GM18505 (cell line): ENCODE results near the gene CACNA1B.
A peak's percentile ranks its signal among the peaks of the same experiment; 100 is the strongest.
"Not testable (repeated sequence)": the region's sequence is repeated elsewhere in the genome, so short reads cannot be mapped to it uniquely, and the experiment has no call there.

Experiments
- ATAC-seq: cut with Tn5 transposase; IDR thresholded peaks from one replicate; pipeline ENCODE4 v1.9.1; 2021; ENCODE audit not compliant: unreplicated experiment
- POLR2A ChIP-seq: IDR thresholded peaks from 4 replicates; pipeline ENCODE4 v1.6.1; 2011; ENCODE audit warnings: borderline replicate concordance; ENCODE audit not compliant: insufficient read depth, insufficient read length; ENCODE audit errors: extremely low read depth

Gene CACNA1B

DNA sequence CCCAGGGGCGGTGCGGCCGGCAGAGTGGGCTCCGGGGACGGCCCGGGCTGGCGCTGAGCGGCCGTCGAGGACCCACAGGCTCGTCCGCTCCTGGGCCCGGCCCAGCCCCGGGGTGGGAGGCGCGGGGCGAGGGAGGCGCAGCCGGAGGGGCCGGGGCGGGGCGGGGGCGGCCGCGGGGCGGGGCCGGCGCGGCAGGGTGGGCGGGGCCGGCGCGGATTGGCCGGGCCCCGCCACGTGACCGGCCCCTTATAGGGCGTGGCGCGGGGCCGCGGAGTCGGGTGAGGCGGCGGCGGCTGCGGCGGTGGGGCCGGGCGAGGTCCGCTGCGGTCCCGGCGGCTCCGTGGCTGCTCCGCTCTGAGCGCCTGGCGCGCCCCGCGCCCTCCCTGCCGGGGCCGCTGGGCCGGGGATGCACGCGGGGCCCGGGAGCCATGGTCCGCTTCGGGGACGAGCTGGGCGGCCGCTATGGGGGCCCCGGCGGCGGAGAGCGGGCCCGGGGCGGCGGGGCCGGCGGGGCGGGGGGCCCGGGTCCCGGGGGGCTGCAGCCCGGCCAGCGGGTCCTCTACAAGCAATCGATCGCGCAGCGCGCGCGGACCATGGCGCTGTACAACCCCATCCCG is at the start of gene CACNA1B:
CACNA1B (plus strand) TSS at position 277 of the 617 bp plus-strand sequence; CDS start at position 429, 152 bp downstream.
- ATAC-seq, result not testable (repeated sequence)

DNA sequence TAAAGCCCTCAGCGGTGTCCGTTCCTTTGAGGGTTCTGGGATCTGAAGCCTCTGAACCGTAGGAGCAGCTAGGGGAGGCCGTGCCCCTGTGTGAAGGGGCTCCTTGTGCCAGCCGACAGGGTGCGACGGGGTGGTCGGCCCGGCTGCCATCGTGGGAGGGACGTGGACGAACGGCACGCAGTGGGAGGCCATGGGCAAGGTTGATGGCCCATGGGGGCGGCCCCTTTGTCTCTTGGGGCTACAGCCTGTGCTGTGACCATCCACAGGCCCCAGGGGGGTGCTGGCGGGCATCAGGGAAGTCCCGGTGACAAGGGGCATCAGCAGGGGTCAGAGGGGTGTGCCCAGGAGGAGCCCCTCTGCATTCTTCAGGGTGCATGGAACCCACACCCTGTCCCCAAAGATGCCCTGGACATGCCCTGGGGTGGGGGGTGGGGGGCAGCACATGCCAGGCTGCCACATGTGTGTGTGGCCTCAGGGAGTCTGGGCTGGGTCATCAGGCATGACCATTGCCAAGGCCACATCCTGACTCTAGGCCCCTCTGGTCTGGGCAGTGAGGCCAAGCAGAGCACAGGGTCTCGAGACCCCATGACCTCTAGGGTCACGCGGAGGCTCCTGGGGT is 49.6 kb upstream of the CACNA1B start:
- TF ChIP-seq POLR2A, result no peak

GRCh38 chr9:137828527-137829259 is 48.9 kb upstream of the CACNA1B start:
- TF ChIP-seq POLR2A, result no peak
- ATAC-seq, result no peak

More for the DNA sequence above, 49.6 kb upstream of the CACNA1B start:
- no peak for ATAC-seq

DNA sequence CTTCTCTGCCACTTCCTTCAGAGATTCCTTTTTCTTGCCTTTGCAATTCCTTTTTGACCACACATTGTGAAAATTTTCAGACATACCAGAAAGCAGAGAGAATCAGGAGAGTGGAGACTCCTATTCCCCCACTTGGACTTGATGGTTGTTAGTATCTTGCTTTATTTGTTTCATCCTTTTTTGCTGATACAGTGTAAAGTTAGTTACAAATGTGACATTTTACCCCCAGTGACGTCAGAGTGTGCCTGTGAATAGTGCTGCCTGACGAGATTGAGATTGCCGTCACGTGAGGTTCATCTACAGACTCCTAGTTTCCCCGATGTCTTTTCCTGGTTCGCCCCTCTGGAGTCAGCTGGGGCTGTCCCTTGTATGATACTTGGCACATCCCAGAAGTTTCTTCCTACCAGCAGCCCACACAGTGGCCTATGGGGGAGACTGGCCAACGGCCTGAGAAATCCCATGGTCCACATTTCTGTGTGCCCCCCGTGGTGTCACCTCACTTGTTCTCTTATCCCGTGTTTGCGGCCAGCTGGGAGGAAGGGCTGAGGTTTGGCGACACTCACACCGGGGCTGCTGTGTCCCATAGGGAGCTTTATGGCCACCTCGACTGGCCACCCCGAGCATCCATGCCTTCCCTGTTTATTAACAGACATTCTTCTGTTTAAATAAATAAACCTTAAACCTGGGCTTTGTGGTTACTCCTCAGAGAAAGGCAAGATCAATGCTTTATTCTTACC is 48.2 kb upstream of the CACNA1B start:
- ATAC-seq, result no peak
- no peak for TF ChIP-seq POLR2A

- ATAC-seq, result no peak
- TF ChIP-seq POLR2A, result no peak
Observed at GRCh38 chr9:137832191-137832700, 45.3 kb upstream of the CACNA1B start.

- TF ChIP-seq POLR2A, result no peak
- no peak for ATAC-seq
Observed at GRCh38 chr9:137832830-137833590, 44.6 kb upstream of the CACNA1B start.

- no peak for TF ChIP-seq POLR2A
- ATAC-seq, result no peak
Observed at GRCh38 chr9:137833721-137834613, 43.6 kb upstream of the CACNA1B start.

- ATAC-seq, result no peak
- no peak for TF ChIP-seq POLR2A
Observed at GRCh38 chr9:137834846-137835546, 42.6 kb upstream of the CACNA1B start.

GRCh38 chr9:137836151-137836830 is 41.3 kb upstream of the CACNA1B start:
- no peak for ATAC-seq
- no peak for TF ChIP-seq POLR2A

- no peak for ATAC-seq
- TF ChIP-seq POLR2A, result peak; percentile 7
Observed at GRCh38 chr9:137836831-137837241, 40.7 kb upstream of the CACNA1B start.
